Spleen (tissue), 11 donors: ENCODE measurements around the gene PPP1R26. TPM values are rescaled to one million over a fixed set of nuclear protein-coding genes. Genes with fewer than 3 reads are reported as not detected.
A peak's percentile ranks its signal among the peaks of the same experiment; 100 is the strongest.

Experiments
- DNase-seq: peaks from one replicate; pipeline ENCODE4 v3.0.0-alpha.2; 2020
- H3K27ac ChIP-seq, 8 donors: fragments of 200-600 bp; sonication (generic) in 7 of 8; 1 replicate in 4 of 8; 2 replicates in 4 of 8; pipeline versions ENCODE4 v1.5.0 to v1.8.0; 2016 to 2021; ENCODE audit warnings: inconsistent platforms in 4 of 8, mild to moderate bottlenecking in 4 of 8, moderate library complexity in 1 of 8
- H3K27me3 ChIP-seq, 7 donors: fragments of 200-600 bp; sonication (generic) in 6 of 7; replicated peaks in 1 of 7; 1 replicate in 4 of 7; 2 replicates in 3 of 7; pipeline versions ENCODE4 v1.5.0 to v1.8.0; 2016 to 2021; ENCODE audit warnings: inconsistent platforms in 3 of 7, mild to moderate bottlenecking in 1 of 7
- H3K36me3 ChIP-seq, 6 donors: fragments of 200-600 bp; sonication (generic) in 5 of 6; 1 replicate in 4 of 6; 2 replicates in 2 of 6; pipeline versions ENCODE4 v1.5.0 to v1.8.0; 2016 to 2021; ENCODE audit warnings: inconsistent platforms in 2 of 6
- H3K4me1 ChIP-seq, 6 donors: fragments of 200-600 bp; sonication (generic) in 5 of 6; 1 replicate in 3 of 6; 2 replicates in 3 of 6; pipeline versions ENCODE4 v1.5.0 to v1.8.0; 2016 to 2021; ENCODE audit warnings: inconsistent platforms in 3 of 6
- H3K4me3 ChIP-seq, 8 donors: fragments of 200-600 bp; sonication (generic) in 7 of 8; 1 replicate in 4 of 8; 2 replicates in 4 of 8; pipeline versions ENCODE4 v1.5.0 to v1.8.0; 2016 to 2021; ENCODE audit warnings: inconsistent platforms in 4 of 8, mild to moderate bottlenecking in 4 of 8, moderate library complexity in 2 of 8
- H3K9me3 ChIP-seq, 8 donors: fragments of 200-600 bp; sonication (generic) in 7 of 8; 1 replicate in 4 of 8; 2 replicates in 4 of 8; pipeline versions ENCODE4 v1.5.0 to v1.8.0; 2016 to 2021; ENCODE audit warnings: inconsistent platforms in 4 of 8
- POLR2A ChIP-seq, 3 donors: fragments of 450-650 bp; IDR thresholded peaks; one replicate each; pipeline ENCODE4 v1.5.1; 2017; ENCODE audit warnings: antibody characterized with exemption in 3 of 3, mild to moderate bottlenecking in 1 of 3
- POLR2AphosphoS5 ChIP-seq, 3 donors: sonication (generic); formaldehyde crosslinking; IDR thresholded peaks; one replicate each; pipeline ENCODE4 v1.5.1; 2017; ENCODE audit warnings: antibody characterized with exemption in 3 of 3
- WGBS, 5 donors: extraction: QIAGEN DNeasy Blood & Tissue Kit in 3 of 5; methylation state at CpG; one replicate each; pipeline versions ENCODE4 v1.1.5 to v1.1.7; 2013 to 2018; 5-methylcytosine and 5-hydroxymethylcytosine counted together
- intact Hi-C: fragments of 100-400 bp; cut with DNase I; formaldehyde crosslinking; loops from one replicate; pipeline ENCODE4 v1.15.0; 2023; ENCODE audit warnings: low total_unique reads
- polyA plus RNA-seq, 3 donors: library from polyadenylated mRNA; stranded (reverse); fragments of 200-250 nt; gene quantifications; one replicate each; pipeline ENCODE4 v1.2.1, GENCODE V29; 2013
- total RNA-seq, 7 donors: library from RNA; depleted of rRNA in 3 of 7; stranded (reverse); fragments of >200 nt in 3 of 7; fragmentation: NEBNext Ultra II Directional in 4 of 7; extraction: Animal tissue kit (Norgen Biotek cat#: 25700) in 4 of 7; gene quantifications; one replicate each; pipeline versions ENCODE4 v1.1.0 to v1.2.1, GENCODE V29; 2016 to 2021
- TF ChIP-seq, protein P1 (sequence below), 11 experiments: fragments of 200-600 bp in 7 of 11; fragments of 450-650 bp in 4 of 11; sonication (generic) in 4 of 11; IDR thresholded peaks in 8 of 11; conservative IDR thresholded peaks in 3 of 11; 1 replicate in 7 of 11; 2 replicates in 4 of 11; pipeline versions ENCODE4 v1.4.0 to v1.8.0; 2016 to 2021; ENCODE audit warnings: antibody characterized with exemption in 11 of 11, inconsistent platforms in 4 of 11, mild to moderate bottlenecking in 1 of 11
- donor health status: healthy with polysubstance abuse.
- donor health status: DM: no; HTN: no; CAD: no; lungs with moderate emphysema.
- donor health status: DM: no; HTN: no; CAD: no.
- donor health status: Bipolar disorder and iron deficiency.
- donor health status: healthy.
- donor health status: DM: no; HTN: no; CAD: no.
- donor health status: DM: yes; HTN: yes; CAD: no.

Gene PPP1R26
- total and polyA plus RNA-seq, 10 donors = 1.8 to 18.7 (median 9.3) TPM

DNA sequence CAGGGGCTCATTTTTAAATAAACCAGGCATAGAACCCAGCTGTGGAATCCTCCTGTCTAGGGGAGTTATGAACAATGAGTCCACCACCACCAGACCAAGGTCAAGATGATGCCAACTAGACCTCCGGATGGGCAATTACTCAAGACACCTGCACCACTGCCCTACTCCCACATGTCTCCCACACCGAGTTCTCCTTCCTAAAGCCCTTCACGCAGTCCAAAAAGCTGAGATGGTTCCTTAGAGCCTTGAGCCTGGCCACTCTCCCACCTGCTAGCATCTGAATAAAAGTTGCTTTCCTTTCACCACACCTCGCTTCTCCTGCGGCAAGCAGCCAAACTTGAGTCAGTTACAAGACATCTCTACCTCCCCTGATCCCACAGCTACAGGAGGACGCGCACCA, 15.4 kb upstream of the PPP1R26 start:
- Histone ChIP-seq H3K4me1 (peaks cover 0 to 9% (median 0%) of the 10 kb centered on the region in 6 donors), H3K27me3 (peaks cover 0 to 44% (median 0%) of the 10 kb centered on the region in 7 donors), H3K4me3 (no peak overlapping the region), H3K9me3 (no peaks in the 10 kb centered on the region), H3K36me3 (no peaks in the 10 kb centered on the region), H3K27ac (no peak overlapping the region)
- DNase-seq = no peak
- intact Hi-C loops = no loop called here
- WGBS, 5 donors = 83 to 94% (median 90%) methylated on average over 7 of the region's 7 CpGs
- TF ChIP-seq POLR2AphosphoS5 (IDR thresholded peaks at IDR 0.05) (no peak), POLR2A (IDR thresholded peaks at IDR 0.05) (no peak)
- TF ChIP-seq, protein P1, sequence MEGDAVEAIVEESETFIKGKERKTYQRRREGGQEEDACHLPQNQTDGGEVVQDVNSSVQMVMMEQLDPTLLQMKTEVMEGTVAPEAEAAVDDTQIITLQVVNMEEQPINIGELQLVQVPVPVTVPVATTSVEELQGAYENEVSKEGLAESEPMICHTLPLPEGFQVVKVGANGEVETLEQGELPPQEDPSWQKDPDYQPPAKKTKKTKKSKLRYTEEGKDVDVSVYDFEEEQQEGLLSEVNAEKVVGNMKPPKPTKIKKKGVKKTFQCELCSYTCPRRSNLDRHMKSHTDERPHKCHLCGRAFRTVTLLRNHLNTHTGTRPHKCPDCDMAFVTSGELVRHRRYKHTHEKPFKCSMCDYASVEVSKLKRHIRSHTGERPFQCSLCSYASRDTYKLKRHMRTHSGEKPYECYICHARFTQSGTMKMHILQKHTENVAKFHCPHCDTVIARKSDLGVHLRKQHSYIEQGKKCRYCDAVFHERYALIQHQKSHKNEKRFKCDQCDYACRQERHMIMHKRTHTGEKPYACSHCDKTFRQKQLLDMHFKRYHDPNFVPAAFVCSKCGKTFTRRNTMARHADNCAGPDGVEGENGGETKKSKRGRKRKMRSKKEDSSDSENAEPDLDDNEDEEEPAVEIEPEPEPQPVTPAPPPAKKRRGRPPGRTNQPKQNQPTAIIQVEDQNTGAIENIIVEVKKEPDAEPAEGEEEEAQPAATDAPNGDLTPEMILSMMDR (IDR thresholded peaks at IDR 0.05 in 8 of 11, conservative IDR thresholded peaks at IDR 0.05 in 3 of 11) = no peak

DNA sequence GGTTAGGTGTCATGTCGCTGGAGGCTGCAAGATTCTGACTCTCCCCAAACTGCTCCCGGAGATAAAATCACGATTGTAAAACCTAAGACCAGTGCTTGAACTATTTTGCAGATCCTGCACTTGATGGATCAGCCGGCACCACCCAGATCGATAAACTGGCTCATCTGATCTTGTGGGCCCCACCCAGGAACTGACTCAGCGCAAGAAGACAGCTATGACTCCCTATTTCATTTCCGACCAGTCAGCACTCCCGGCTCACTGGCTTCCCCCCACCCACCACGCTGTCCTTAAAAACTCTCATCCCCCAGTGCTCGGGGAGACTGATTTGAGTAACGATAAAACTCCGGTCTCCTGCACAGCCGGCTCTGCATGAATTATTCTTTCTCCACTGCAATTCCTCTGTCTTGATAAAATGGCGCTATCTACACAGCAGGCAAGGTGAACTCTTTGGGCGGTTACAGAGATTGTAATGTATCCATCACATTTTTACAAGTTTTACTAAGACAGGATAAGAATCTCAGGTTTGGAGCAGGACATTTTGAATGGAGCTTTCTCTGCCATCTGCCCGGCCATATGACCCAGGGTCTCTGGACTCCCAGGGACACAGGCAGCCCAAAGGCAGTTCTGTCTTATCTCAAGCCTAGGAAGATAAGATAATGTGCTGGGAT, 10.6 kb upstream of the PPP1R26 start:
- peaks cover 0 to 12% (median 0%) of the 10 kb centered on the region in 6 donors for H3K4me1 ChIP-seq
- H3K9me3 ChIP-seq = no peaks in the 10 kb centered on the region
- peak overlapping the region in 1 of 8 donors; percentile 15 for H3K4me3 ChIP-seq
- peaks cover 0 to 40% (median 0%) of the 10 kb centered on the region in 7 donors for H3K27me3 ChIP-seq
- no peak overlapping the region for H3K27ac ChIP-seq
- intact Hi-C loops = no loop called here
- 33 to 61% (median 47%) methylated on average over 16 of the region's 16 CpGs for WGBS, 5 donors
- TF ChIP-seq POLR2A (IDR thresholded peaks at IDR 0.05) (no peak), POLR2AphosphoS5 (IDR thresholded peaks at IDR 0.05) (no peak)
- TF ChIP-seq, protein P1 (IDR thresholded peaks at IDR 0.05 in 8 of 11, conservative IDR thresholded peaks at IDR 0.05 in 3 of 11) = no peak
- no peaks in the 10 kb centered on the region for H3K36me3 ChIP-seq
- DNase-seq = no peak

DNA sequence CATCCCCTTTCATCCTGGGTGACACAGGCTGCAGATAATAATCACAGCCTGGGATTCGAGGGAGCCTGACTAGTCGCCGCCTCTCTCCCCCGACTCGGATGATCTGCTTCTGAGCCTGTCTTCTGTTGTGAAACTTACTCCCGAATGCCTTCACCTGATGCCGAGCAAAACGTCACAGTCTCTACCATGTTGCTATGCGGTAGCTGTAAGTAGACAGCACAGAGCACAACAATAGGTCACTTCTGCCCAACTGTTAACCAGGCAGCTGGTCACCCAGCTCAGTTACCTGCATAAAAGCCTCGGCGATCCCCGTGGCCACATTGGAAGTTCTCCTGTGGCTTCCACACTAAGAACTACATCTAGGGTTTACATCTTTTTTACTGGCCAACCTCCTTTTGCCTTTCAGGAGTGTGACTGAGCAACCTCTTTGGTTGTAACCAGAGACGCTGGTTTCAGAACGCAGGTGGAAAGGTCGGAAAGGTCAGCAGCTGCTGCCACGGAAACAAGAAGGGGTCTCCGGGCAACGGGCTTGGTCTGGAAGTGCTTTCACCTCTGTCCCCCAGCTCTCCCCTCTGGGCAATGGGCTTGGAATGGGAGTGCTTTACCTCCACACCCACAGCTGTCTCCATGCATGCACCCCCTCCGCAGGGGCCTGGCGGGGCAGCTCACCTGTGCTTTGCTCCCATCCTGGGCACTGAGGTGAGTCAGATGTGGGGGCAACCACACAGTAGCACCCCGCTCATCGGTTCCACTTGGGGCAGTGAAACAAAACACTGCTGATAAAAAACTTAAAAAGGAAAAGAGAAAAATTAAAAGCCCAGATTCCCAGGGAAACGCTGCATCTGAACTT, 7.6 kb upstream of the PPP1R26 start:
- Histone ChIP-seq H3K27ac (no peak overlapping the region), H3K4me1 (peaks cover 0 to 12% (median 0%) of the 10 kb centered on the region in 6 donors), H3K9me3 (no peaks in the 10 kb centered on the region), H3K27me3 (peaks cover 0 to 49% (median 0%) of the 10 kb centered on the region in 7 donors), H3K4me3 (no peak overlapping the region), H3K36me3 (no peaks in the 10 kb centered on the region)
- TF ChIP-seq POLR2AphosphoS5 (IDR thresholded peaks at IDR 0.05) (no peak), POLR2A (IDR thresholded peaks at IDR 0.05) (no peak)
- TF ChIP-seq, protein P1 (IDR thresholded peaks at IDR 0.05 in 8 of 11, conservative IDR thresholded peaks at IDR 0.05 in 3 of 11) = no peak
- intact Hi-C loops = no loop called here
- DNase-seq = peak; percentile 28
- WGBS, 5 donors = 81 to 88% (median 84%) methylated on average over 23 of the region's 23 CpGs
